ENCODE measurements around the gene SELENON.

Gene SELENON, protein sequence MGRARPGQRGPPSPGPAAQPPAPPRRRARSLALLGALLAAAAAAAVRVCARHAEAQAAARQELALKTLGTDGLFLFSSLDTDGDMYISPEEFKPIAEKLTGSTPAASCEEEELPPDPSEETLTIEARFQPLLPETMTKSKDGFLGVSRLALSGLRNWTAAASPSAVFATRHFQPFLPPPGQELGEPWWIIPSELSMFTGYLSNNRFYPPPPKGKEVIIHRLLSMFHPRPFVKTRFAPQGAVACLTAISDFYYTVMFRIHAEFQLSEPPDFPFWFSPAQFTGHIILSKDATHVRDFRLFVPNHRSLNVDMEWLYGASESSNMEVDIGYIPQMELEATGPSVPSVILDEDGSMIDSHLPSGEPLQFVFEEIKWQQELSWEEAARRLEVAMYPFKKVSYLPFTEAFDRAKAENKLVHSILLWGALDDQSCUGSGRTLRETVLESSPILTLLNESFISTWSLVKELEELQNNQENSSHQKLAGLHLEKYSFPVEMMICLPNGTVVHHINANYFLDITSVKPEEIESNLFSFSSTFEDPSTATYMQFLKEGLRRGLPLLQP

GRCh38 chr1:25799935-25800702, at the start of gene SELENON:
Gene SELENON, plus strand, starts transcription at chr1:25800193. Its CDS starts 38 bp downstream, at chr1:25800231.
- peak; percentile 33 for DNase-seq

GRCh38 chr1:25750923-25751605, 48.9 kb upstream of the SELENON start:
- DNase-seq: no peak

DNA sequence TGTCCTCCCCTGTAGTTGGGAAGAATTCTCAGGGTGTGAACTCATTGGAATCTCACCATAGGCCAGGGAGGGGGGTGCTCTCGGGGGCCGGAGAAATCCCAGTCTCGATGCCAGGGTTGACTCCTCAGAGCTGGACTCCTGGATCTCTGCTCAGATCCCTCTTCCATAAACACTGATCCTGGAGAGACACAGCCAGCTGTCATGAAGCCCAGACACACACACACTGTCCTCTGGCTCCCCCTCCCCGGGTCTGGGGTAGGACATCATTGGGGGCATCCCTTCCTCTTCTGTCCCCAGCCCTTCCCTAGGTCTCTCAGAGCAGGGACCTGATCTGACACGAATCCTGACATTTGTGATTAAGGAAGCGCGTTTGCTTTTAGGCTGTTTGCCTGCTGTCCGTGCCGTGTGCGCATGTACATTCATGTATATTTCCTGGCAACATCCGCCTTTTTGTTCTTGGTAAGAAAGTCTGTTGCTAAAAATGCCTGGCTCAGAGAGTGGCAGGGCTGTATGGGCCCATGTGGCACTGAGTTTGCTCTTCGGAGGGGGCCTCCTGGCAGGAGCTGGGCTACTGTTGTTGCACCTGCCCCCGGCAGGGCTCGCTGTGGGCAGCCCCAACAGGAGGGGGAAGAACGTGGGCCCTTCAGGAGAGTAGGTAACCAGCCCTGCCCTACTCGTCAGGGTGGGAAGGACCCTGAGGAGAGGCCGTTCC, 45.4 kb upstream of the SELENON start:
- DNase-seq: peak; percentile 66

GRCh38 chr1:25755475-25756125, 44.4 kb upstream of the SELENON start:
- no peak for DNase-seq

DNA sequence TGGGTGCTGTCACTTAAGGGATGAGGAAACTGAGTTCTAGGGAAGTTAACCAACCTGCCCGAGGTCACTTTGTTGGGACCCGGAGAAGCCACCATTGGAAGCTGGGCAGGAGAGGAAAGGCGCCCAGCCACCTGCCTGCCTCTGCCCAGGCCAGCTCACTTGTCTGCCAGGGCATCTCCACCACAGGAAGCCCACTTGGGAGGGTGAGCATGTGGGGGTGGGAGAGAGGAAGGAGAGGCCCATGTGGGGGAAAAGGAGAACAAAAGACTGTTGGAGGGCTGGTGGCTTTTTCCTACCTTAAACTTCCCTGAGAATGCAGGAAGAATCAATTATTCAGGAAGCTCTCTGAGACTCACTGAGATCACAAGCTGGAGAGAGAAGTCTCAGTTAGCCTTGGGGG, 43.8 kb upstream of the SELENON start:
- no peak for DNase-seq

GRCh38 chr1:25757151-25757845, 42.7 kb upstream of the SELENON start:
- DNase-seq: no peak

- DNase-seq: no peak
Measured at GRCh38 chr1:25757846-25758185, 42.2 kb upstream of the SELENON start.

- DNase-seq: no peak
Measured at GRCh38 chr1:25758466-25759070, 41.4 kb upstream of the SELENON start.

GRCh38 chr1:25760122-25760719, 39.8 kb upstream of the SELENON start:
- peak; percentile 57 for DNase-seq

- DNase-seq: no peak
Measured at GRCh38 chr1:25760871-25761270, 39.1 kb upstream of the SELENON start.

DNA sequence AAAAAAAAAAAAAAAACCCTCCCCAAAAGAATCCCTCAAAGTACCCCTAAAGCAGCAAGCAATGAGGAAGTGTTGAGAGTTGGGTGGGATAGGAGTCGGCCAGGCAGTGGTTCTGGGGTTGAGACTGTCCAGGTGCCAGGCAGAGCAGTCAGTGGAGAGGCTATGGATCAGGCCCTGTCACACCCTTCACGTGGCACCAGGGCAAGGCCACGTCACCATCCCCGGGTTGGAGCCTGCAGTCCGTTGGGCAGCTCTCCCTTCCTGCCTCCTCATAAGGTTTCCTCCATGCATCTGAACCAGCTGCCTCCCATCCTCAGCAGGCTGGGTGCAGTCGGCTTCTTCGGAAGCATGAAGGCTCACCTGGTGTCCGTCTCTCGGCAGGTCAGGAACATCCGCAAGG, 36.5 kb upstream of the SELENON start:
- no peak for DNase-seq

- no peak for DNase-seq
Measured at GRCh38 chr1:25765136-25765922, 34.7 kb upstream of the SELENON start.

DNA sequence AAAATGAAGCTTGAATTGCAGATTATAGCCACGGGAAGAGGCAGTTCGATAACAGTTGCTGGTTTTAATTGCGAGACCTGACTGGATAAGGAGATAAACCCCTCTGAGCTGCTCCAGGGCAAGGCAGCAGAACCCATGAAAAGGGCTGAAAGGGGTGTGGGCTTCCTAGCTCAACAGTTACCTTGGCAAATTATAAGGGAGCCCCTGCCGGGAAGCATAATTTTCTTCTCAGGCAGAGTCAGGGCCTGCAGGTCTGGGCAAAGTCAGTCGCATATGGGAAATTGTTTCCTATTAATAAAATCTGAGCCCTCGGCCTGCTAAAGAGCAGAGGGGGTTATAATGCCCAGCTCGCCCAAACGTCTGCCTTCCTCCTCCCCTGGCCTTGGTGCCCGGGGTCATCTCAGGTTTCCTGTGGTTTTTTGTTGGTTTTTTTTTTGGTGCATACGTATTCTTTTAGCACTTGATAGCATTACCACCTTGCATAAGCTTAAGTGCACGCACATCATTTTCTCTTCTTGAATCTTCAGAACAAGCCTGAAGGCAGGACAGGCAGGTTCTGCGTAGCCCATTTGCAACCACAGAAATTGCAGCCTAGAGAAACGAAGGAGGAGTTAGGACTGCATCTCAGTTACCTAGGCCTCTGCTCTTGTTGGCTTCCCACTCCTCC, 33.9 kb upstream of the SELENON start:
- DNase-seq: peak; percentile 70

DNA sequence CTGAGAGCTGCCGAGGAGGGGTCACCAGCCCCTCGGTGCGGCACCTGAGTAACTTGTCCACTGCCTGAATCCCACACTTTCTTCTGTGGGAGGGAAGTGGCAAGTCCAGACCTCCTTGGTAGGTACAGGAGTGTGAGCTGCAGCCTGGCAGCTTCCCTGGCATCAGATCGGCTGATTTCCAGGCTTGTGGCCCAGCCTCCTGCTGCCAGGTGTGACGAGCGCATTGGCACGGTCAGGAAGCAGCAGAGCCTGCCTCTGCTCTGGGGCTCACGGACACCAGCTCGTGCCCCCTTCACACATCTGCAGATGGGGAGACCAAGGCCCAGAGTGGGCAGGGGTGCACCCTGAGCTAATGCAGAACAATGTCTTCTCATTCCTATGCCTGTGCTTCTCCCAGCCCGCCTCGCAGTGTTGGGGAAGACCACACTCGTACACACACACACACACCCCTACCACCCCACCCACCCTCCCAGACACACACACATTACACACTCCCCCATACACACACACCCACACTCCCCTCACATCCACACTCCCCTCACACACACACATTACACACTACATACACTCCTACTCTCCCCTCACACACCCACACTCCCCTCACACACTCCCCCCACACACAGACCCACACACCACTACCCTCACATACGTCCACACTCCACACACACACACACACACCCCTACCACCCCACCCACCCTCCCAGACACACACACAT, 33.1 kb upstream of the SELENON start:
- DNase-seq: peak; percentile 31

- no peak for DNase-seq
Measured at GRCh38 chr1:25767437-25767770, 32.6 kb upstream of the SELENON start.

DNA sequence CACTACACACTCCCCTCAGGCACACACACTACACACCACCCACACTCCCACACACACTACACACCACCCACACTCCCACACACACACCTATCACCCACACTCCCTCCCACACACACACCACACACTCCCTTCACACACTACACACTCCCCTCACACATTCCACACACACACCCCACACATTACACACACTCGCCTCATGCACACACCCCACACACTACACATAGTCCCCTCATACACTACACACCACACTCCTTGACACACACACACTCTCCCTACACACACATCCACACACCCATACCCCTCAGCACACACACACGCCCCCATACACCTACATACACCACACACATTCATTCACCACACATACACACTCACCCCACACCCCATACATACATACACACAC, 31.0 kb upstream of the SELENON start:
- DNase-seq: no peak

DNA sequence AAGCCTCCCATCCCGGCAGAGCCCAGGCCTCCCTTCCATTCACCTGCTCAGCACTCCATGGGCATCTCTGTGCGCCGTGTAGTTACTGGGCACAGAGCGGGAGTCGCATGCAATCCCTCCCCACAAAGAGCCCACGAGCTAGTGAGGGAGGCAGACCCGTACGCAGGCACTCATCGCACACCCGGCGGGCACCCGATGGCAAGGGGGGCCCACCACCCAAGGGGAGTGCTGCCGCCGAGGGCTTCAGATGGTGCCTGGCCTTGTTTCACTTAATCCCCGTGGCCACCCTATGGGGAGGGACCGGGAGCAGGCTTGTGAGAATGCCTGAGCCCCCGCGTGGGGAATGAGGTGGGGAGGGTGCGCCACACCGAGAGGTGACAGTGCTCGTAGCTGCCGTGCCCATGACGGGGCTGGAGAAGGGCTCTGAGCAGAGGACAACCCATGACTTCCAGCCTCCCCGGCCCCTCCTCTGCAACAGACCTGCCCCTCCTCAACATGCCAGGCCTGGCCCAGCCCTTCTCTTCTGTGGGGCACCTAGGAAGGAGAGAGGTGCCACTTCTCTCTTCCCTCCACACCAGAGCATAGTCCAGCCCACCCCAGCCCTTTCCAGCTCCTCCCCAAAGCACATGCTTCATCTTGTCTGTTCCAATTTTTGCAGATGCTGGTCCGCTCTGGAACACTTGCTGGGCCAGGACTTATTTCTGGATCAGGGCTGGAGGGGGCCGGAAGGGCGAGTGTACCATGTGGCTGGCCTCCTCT, 30.2 kb upstream of the SELENON start:
- no peak for DNase-seq

All from COR-L47 (cell line).